ENCODE measurements around the gene LSM3.

Gene LSM3

GRCh38 chr3:14242490-14243311 lies 64.1 kb downstream of the LSM3 start:
- no peak for DNase-seq

DNA sequence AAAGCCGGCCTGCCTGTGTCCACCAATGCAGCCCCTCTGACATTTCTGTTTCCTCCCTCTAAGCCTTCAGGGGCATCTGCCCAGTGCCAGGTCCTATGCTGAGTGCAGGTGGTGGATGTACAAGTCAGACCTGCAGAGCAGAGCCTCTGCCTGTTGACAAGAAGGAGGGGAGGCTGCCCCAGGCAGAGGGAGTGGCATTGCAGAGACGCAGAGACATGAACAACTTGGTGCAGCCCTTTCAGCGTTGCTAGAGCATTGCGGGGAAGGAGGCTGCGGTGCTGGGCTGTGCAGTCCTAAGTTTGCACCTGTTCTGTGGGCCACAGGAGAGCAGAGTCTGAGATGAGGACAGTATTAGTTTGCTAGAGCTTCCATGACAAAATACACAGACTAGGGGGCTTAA lies 65.2 kb downstream of the LSM3 start:
- no peak for DNase-seq

DNA sequence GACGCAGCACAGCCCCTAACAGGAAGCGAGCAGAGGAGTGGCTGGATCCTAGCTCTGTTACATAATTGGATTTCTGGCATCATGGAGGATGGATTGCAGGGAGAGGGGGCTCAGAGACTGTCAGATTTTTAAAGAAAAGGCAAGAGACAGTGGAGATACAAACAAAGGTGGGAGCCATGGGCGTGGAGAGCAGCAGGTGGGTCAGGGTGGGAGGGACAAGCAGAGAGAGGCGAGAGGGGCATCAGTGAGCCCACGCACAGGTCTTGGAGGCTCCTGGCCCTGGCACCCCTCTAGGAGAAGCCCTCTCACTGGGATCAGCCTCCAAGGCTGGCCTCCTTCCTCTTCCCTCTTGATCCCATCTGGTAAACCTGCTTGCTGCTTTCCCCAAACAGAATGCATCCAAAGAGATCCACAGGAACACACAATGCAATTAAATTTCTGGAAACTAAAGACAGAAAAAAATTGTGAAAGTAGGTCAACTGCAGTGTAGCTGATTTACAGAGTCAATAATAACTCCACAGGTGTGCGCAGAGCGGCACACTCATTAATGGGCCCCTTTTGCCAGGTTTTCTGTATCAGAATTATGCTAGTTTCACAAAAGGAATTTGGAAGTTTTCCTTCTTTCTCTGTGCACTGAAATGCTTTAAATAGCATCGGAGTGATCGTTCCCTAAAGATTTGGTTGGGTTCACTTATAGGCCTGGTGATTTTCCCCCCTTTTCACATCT lies 66.1 kb downstream of the LSM3 start:
- no peak for DNase-seq

- DNase-seq: no peak
Observed at GRCh38 chr3:14245248-14245639, 66.6 kb downstream of the LSM3 start.

- DNase-seq: no peak
Observed at GRCh38 chr3:14245822-14246221, 67.2 kb downstream of the LSM3 start.

- no peak for DNase-seq
Observed at GRCh38 chr3:14246414-14246813, 67.8 kb downstream of the LSM3 start.

- DNase-seq: no peak
Observed at GRCh38 chr3:14248477-14248848, 69.8 kb downstream of the LSM3 start.

GRCh38 chr3:14248849-14249523 lies 70.4 kb downstream of the LSM3 start:
- no peak for DNase-seq
